Astrocyte (in vitro differentiated cells and primary cell): ENCODE results near the gene ITCH.

Experiments used
- CTCF ChIP-seq: IDR thresholded peaks from 2 replicates; pipeline ENCODE4 v1.5.1; 2011; ENCODE audit warnings: low read depth, mild to moderate bottlenecking, inconsistent platforms, low read length, moderate library complexity; ENCODE audit not compliant: insufficient read depth
- EZH2 ChIP-seq: IDR thresholded peaks from 2 replicates; pipeline ENCODE4 v1.6.1; 2012; ENCODE audit warnings: mild to moderate bottlenecking, low read length, inconsistent platforms; ENCODE audit not compliant: insufficient read depth

GRCh38 chr20:34546751-34547181, 183.7 kb downstream of the ITCH start:
- TF ChIP-seq CTCF (no peak), EZH2 (no peak)
